ENCODE data around the gene HNRNPUL2. TPM values are rescaled to one million over a fixed set of nuclear protein-coding genes. Genes with fewer than 3 reads are reported as not detected.

HNRNPUL2 gene
- total and polyA plus RNA-seq, 7 donors = 22.9 to 54.3 (median 30.7) TPM

GRCh38 chr11:62715150-62716130 is 11.8 kb downstream of the HNRNPUL2 start:
- TF ChIP-seq CTCF (IDR thresholded peaks at IDR 0.05) = no peak
- no peak for TF ChIP-seq EP300 (IDR thresholded peaks at IDR 0.05)
- TF ChIP-seq POLR2AphosphoS5 (IDR thresholded peaks at IDR 0.05) = no peak
- TF ChIP-seq POLR2A (IDR thresholded peaks at IDR 0.05) = no peak
- no peaks in the 10 kb centered on the region for H3K27me3 ChIP-seq
- peaks cover 0 to 4% (median 2%) of the 10 kb centered on the region in 4 donors for H3K4me1 ChIP-seq
- WGBS, 2 donors = 90 to 93% methylated on average over 24 of the region's 24 CpGs
- no peak for DNase-seq
- H3K4me3 ChIP-seq = no peak overlapping the region
- H3K36me3 ChIP-seq = peaks cover 65 to 99% (median 78%) of the 10 kb centered on the region in 4 donors
- H3K9me3 ChIP-seq = no peaks in the 10 kb centered on the region
- intact Hi-C loops (cut with DNase I) = no loop called here
- no peak overlapping the region for H3K27ac ChIP-seq

GRCh38 chr11:62713343-62713742 is 13.9 kb downstream of the HNRNPUL2 start:
- no peaks in the 10 kb centered on the region for H3K9me3 ChIP-seq
- peaks cover 45 to 80% (median 60%) of the 10 kb centered on the region in 4 donors for H3K36me3 ChIP-seq
- H3K27me3 ChIP-seq = no peaks in the 10 kb centered on the region
- intact Hi-C loops (cut with DNase I) = no loop called here
- peak overlapping the region in 1 of 4 donors; percentile 14 for H3K27ac ChIP-seq
- peaks cover 0 to 17% (median 14%) of the 10 kb centered on the region in 4 donors for H3K4me1 ChIP-seq
- TF ChIP-seq POLR2AphosphoS5 (IDR thresholded peaks at IDR 0.05) (no peak), EP300 (IDR thresholded peaks at IDR 0.05) (no peak), POLR2A (IDR thresholded peaks at IDR 0.05) (no peak), CTCF (IDR thresholded peaks at IDR 0.05) (no peak)
- no peak overlapping the region for H3K4me3 ChIP-seq
- DNase-seq = no peak
- 26 to 73% methylated on average over 2 of the region's 2 CpGs for WGBS, 2 donors

GRCh38 chr11:62712861-62713260 is 14.4 kb downstream of the HNRNPUL2 start:
- Histone ChIP-seq H3K27me3 (no peaks in the 10 kb centered on the region), H3K9me3 (no peaks in the 10 kb centered on the region), H3K4me1 (peaks cover 0 to 18% (median 17%) of the 10 kb centered on the region in 4 donors), H3K36me3 (peaks cover 41 to 75% (median 55%) of the 10 kb centered on the region in 4 donors), H3K4me3 (no peak overlapping the region), H3K27ac (peak overlapping the region in 1 of 4 donors; percentile 14)
- TF ChIP-seq POLR2AphosphoS5 (IDR thresholded peaks at IDR 0.05) = no peak
- TF ChIP-seq EP300 (IDR thresholded peaks at IDR 0.05) = no peak
- 20 to 53% methylated on average over 3 of the region's 3 CpGs for whole genome bisulfite sequencing, 2 donors
- no peak for DNase-seq
- intact Hi-C loops (cut with DNase I) = no loop called here

GRCh38 chr11:62712276-62712812 is 14.9 kb downstream of the HNRNPUL2 start:
- Histone ChIP-seq H3K36me3 (peaks cover 36 to 70% (median 50%) of the 10 kb centered on the region in 4 donors), H3K4me3 (no peak overlapping the region), H3K27me3 (no peaks in the 10 kb centered on the region), H3K4me1 (peaks cover 0 to 18% (median 18%) of the 10 kb centered on the region in 4 donors), H3K27ac (no peak overlapping the region), H3K9me3 (no peaks in the 10 kb centered on the region)
- WGBS, 2 donors = 77% methylated on average over 6 of the region's 6 CpGs
- DNase-seq = no peak
- intact Hi-C loops (cut with DNase I) = no loop called here
- TF ChIP-seq POLR2A (IDR thresholded peaks at IDR 0.05) = no peak
- TF ChIP-seq POLR2AphosphoS5 (IDR thresholded peaks at IDR 0.05) = no peak
- no peak for TF ChIP-seq CTCF (IDR thresholded peaks at IDR 0.05)
- TF ChIP-seq EP300 (IDR thresholded peaks at IDR 0.05) = no peak

GRCh38 chr11:62710001-62710345 is 17.3 kb downstream of the HNRNPUL2 start:
- WGBS, 2 donors = 63 to 66% methylated on average over 7 of the region's 7 CpGs
- Histone ChIP-seq H3K9me3 (no peaks in the 10 kb centered on the region), H3K36me3 (peaks cover 14 to 46% (median 27%) of the 10 kb centered on the region in 4 donors), H3K27me3 (no peaks in the 10 kb centered on the region), H3K27ac (peak overlapping the region; percentile 88 to 94 (median 92)), H3K4me3 (peak overlapping the region; percentile 44 to 59 (median 55)), H3K4me1 (peaks cover 0 to 36% (median 36%) of the 10 kb centered on the region in 4 donors)
- intact Hi-C loops (cut with DNase I) = no loop called here
- DNase-seq = peak; percentile 69
- TF ChIP-seq POLR2AphosphoS5 (IDR thresholded peaks at IDR 0.05) (no peak), EP300 (IDR thresholded peaks at IDR 0.05) (no peak), POLR2A (IDR thresholded peaks at IDR 0.05) (no peak), CTCF (IDR thresholded peaks at IDR 0.05) (no peak)
